PC-3 (cell line): ENCODE measurements around the gene IFNAR1. TPM values are rescaled to one million over a fixed set of nuclear protein-coding genes. Genes with fewer than 3 reads are reported as not detected.

ENCODE experiments used
- ATAC-seq: fragments of 200-7000 bp; cut with Tn5 transposase; 2 replicates; pipeline ENCODE4 v1.9.1; 2020; ENCODE audit warnings: mild to moderate bottlenecking, moderate library complexity
- BruUV-seq: library from RNA; stranded (reverse); fragments of 400-500 nt; replicated peaks from 2 replicates; lab custom pipeline; 2021; lab: Mats Ljungman, UMichigan
- CTCF ChIA-PET: fragments of 300-600 bp; sonication (Branson Sonifier 250); formaldehyde crosslinking; loops from one replicate; lab custom pipeline; 2022; ENCODE audit warnings: antibody characterized with exemption; lab: Charles Lee
- POLR2A ChIA-PET: fragments of 300-600 bp; sonication (Branson Sonifier 250); formaldehyde crosslinking; loops from one replicate; lab custom pipeline; 2022; ENCODE audit warnings: antibody characterized with exemption; ENCODE audit not compliant: unreplicated experiment; lab: Charles Lee
- DNase-seq: peaks from one replicate; pipeline ENCODE4 v3.0.0-alpha.2; 2015
- H2AFZ ChIP-seq: fragments of 300-600 bp; sonication (generic); 2 replicates; pipeline ENCODE4 v1.6.0; 2016; ENCODE audit warnings: antibody characterized with exemption, low read length
- H3F3A ChIP-seq: fragments of 300-600 bp; sonication (generic); one replicate; pipeline ENCODE4 v1.6.0; 2017; ENCODE audit warnings: antibody characterized with exemption, low read length, control low read depth, mild to moderate bottlenecking; ENCODE audit not compliant: unreplicated experiment
- H3K27ac ChIP-seq: fragments of 300-600 bp; sonication (generic); 2 replicates; pipeline ENCODE4 v1.5.1; 2016; ENCODE audit warnings: mild to moderate bottlenecking, low read length
- H3K27me3 ChIP-seq: fragments of 300-600 bp; sonication (generic); 2 replicates; pipeline ENCODE4 v1.6.1; 2016; ENCODE audit warnings: low read length, mixed read lengths
- H3K36me3 ChIP-seq: fragments of 300-600 bp; sonication (generic); 2 replicates; pipeline ENCODE4 v1.6.1; 2016; ENCODE audit warnings: low read depth, mixed run types, low read length, mixed read lengths
- H3K4me1 ChIP-seq: fragments of 300-600 bp; sonication (generic); 2 replicates; pipeline ENCODE4 v1.5.1; 2016; ENCODE audit warnings: low read length; ENCODE audit not compliant: insufficient read depth
- H3K4me2 ChIP-seq: fragments of 300-600 bp; sonication (generic); 2 replicates; pipeline ENCODE4 v1.6.0; 2016; ENCODE audit warnings: low read length
- H3K4me3 ChIP-seq: fragments of 300-600 bp; sonication (generic); 2 replicates; pipeline ENCODE4 v1.5.1; 2016; ENCODE audit warnings: mild to moderate bottlenecking, low read length, mixed read lengths
- H3K79me2 ChIP-seq: fragments of 300-600 bp; sonication (generic); 2 replicates; pipeline ENCODE4 v1.6.1; 2017; ENCODE audit warnings: low read length, mixed read lengths
- H3K9ac ChIP-seq: fragments of 300-600 bp; sonication (generic); 2 replicates; pipeline ENCODE4 v1.6.0; 2016; ENCODE audit warnings: mild to moderate bottlenecking, low read length
- H3K9me2 ChIP-seq: fragments of 300-600 bp; sonication (generic); replicated peaks from 2 replicates; pipeline ENCODE4 v1.6.1; 2016; ENCODE audit warnings: mixed run types, low read length, mixed read lengths
- H3K9me3 ChIP-seq: fragments of 300-600 bp; sonication (generic); 2 replicates; pipeline ENCODE4 v1.6.1; 2016; ENCODE audit warnings: low read length, mixed read lengths
- H4K20me1 ChIP-seq: fragments of 300-600 bp; sonication (generic); 2 replicates; pipeline ENCODE4 v1.6.1; 2016; ENCODE audit warnings: low read length, mixed read lengths
- EZH2 ChIP-seq: fragments of 300-600 bp; sonication (generic); IDR thresholded peaks from one replicate; pipeline ENCODE4 v1.6.1; 2017; ENCODE audit warnings: antibody characterized with exemption, mild to moderate bottlenecking, low read length; ENCODE audit not compliant: unreplicated experiment
- EZH2phosphoT487 ChIP-seq: fragments of 300-600 bp; sonication (generic); IDR thresholded peaks from 2 replicates; pipeline ENCODE4 v1.6.1; 2018; ENCODE audit warnings: mild to moderate bottlenecking, antibody characterized with exemption, low read length, borderline replicate concordance
- intact Hi-C: fragments of 100-400 bp; cut with micrococcal nuclease; formaldehyde crosslinking; loops from 2 replicates; pipeline ENCODE4 v1.9.0; 2023
- total RNA-seq: library from RNA; depleted of rRNA; stranded (reverse); fragments of >200 nt; gene quantifications from 2 replicates; pipeline ENCODE4 v1.2.3, GENCODE V29; 2014
- TF ChIP-seq, protein P1 (sequence below): fragments of 300-600 bp; sonication (generic); conservative IDR thresholded peaks from 2 replicates; pipeline ENCODE4 v1.5.1; 2017; ENCODE audit warnings: antibody characterized with exemption, low read depth, mild to moderate bottlenecking, low read length

Gene IFNAR1
- total RNA-seq, 1 experiment from 2014 or later: 13.2 TPM

DNA sequence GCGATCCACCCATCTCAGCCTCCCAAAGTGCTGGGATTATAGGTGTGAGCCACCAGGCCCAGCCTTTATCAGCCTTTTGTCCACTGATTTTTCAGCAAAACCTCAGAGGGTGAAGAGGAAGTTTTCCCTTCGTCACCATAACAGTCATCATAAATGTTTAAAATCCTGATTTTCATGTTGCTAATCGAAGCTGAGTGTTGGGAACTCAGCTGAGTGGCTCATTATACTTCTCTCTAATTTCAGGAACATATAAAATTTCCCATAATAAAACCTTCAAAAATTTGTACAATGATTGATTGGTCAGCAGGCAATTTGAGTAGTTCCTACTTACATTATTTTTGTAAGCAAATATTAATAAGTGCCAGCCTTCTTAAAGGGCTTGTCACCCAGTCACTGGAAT is 46.6 kb downstream of the IFNAR1 start:
- H2AFZ ChIP-seq: no peak overlapping the region
- peaks cover 12% of the 10 kb centered on the region; the same call in 1 of the 2 replicates for H3K36me3 ChIP-seq
- DNase-seq (no peak), ATAC-seq (no peak)
- no TSS peak for BruUV-seq
- H3K9me3 ChIP-seq: peaks cover 20% of the 10 kb centered on the region
- H3K9me2 ChIP-seq: no peaks in the 10 kb centered on the region
- H3F3A ChIP-seq: peaks cover 11% of the 10 kb centered on the region
- no peak overlapping the region for H3K9ac ChIP-seq
- no peak overlapping the region for H3K4me2 ChIP-seq
- intact Hi-C loops: no loop called here
- H4K20me1 ChIP-seq: no peaks in the 10 kb centered on the region
- TF ChIP-seq, protein P1, sequence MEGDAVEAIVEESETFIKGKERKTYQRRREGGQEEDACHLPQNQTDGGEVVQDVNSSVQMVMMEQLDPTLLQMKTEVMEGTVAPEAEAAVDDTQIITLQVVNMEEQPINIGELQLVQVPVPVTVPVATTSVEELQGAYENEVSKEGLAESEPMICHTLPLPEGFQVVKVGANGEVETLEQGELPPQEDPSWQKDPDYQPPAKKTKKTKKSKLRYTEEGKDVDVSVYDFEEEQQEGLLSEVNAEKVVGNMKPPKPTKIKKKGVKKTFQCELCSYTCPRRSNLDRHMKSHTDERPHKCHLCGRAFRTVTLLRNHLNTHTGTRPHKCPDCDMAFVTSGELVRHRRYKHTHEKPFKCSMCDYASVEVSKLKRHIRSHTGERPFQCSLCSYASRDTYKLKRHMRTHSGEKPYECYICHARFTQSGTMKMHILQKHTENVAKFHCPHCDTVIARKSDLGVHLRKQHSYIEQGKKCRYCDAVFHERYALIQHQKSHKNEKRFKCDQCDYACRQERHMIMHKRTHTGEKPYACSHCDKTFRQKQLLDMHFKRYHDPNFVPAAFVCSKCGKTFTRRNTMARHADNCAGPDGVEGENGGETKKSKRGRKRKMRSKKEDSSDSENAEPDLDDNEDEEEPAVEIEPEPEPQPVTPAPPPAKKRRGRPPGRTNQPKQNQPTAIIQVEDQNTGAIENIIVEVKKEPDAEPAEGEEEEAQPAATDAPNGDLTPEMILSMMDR: no peak
- no peak for TF ChIP-seq EZH2
- TF ChIP-seq EZH2phosphoT487: no peak
- no peaks in the 10 kb centered on the region for H3K27me3 ChIP-seq
- peaks cover 25% of the 10 kb centered on the region for H3K4me1 ChIP-seq
- ChIA-PET POLR2A (no interaction called here), CTCF (no interaction called here)
- no peaks in the 10 kb centered on the region for H3K79me2 ChIP-seq
- H3K27ac ChIP-seq: no peak overlapping the region
- H3K4me3 ChIP-seq: no peak overlapping the region

DNA sequence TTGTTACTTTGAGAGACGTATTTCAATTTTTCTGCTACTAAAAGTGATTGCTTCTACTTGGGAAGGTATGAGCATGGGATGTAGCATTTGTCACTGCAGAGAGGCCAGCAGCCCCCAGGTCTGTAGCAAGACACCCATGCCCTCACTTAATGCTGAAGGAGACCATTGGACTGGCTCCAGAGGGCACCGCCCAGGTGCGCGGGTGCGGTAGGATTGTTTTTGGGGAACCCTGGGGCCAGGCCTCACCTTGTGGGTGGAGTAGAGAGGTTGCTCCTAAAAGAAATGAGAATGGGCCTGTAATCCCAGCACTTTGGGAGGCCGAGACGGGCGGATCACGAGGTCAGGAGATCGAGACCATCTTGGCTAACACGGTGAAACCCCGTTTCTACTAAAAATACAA is 47.8 kb downstream of the IFNAR1 start:
- intact Hi-C loops: no loop called here
- Histone ChIP-seq H3F3A (peaks cover 11% of the 10 kb centered on the region), H3K4me1 (peaks cover 25% of the 10 kb centered on the region), H3K4me3 (no peak overlapping the region), H3K4me2 (no peak overlapping the region), H3K9me2 (no peaks in the 10 kb centered on the region), H3K9me3 (peaks cover 9% of the 10 kb centered on the region), H3K36me3 (peaks cover under 1% of the 10 kb centered on the region; the same call in 1 of the 2 replicates), H3K9ac (no peak overlapping the region), H3K27me3 (no peaks in the 10 kb centered on the region), H2AFZ (no peak overlapping the region), H3K27ac (no peak overlapping the region), H4K20me1 (no peaks in the 10 kb centered on the region), H3K79me2 (no peaks in the 10 kb centered on the region)
- TF ChIP-seq, protein P1: no peak
- TF ChIP-seq EZH2 (no peak), EZH2phosphoT487 (no peak)
- CTCF ChIA-PET: no interaction called here
- no TSS peak for BruUV-seq
- no peak for ATAC-seq
- no peak for DNase-seq
- POLR2A ChIA-PET: no interaction called here

- ATAC-seq (no peak), DNase-seq (peak; percentile 37)
- H3K4me3 ChIP-seq: no peak overlapping the region
- H3K9me2 ChIP-seq: no peaks in the 10 kb centered on the region
- H3K4me1 ChIP-seq: peaks cover 25% of the 10 kb centered on the region
- peaks cover 11% of the 10 kb centered on the region for H3F3A ChIP-seq
- peak overlapping the region; percentile 44; the same call in 1 of the 2 replicates for H2AFZ ChIP-seq
- peak overlapping the region; percentile 70 for H3K4me2 ChIP-seq
- H3K9me3 ChIP-seq: peaks cover 3% of the 10 kb centered on the region; the same call in 1 of the 2 replicates
- no peaks in the 10 kb centered on the region for H3K36me3 ChIP-seq
- peak overlapping the region; percentile 63 for H3K9ac ChIP-seq
- no peaks in the 10 kb centered on the region for H4K20me1 ChIP-seq
- no peaks in the 10 kb centered on the region for H3K79me2 ChIP-seq
- TF ChIP-seq, protein P1: no peak
- TF ChIP-seq EZH2phosphoT487 (no peak), EZH2 (no peak)
- no TSS peak for BruUV-seq
- intact Hi-C loops: no loop called here
- ChIA-PET CTCF (interaction anchor here (1.4 kb wide), 1 partner anchor 13 kb away, joined by 14 read pairs; no protein-coding TSS in a partner anchor), POLR2A (no interaction called here)
- no peaks in the 10 kb centered on the region for H3K27me3 ChIP-seq
- H3K27ac ChIP-seq: peak overlapping the region; percentile 93
These were observed 48.7 kb downstream of the IFNAR1 start for GRCh38 chr21:33373451-33373850.
